ENCODE results near the gene ZNF407.

DNA sequence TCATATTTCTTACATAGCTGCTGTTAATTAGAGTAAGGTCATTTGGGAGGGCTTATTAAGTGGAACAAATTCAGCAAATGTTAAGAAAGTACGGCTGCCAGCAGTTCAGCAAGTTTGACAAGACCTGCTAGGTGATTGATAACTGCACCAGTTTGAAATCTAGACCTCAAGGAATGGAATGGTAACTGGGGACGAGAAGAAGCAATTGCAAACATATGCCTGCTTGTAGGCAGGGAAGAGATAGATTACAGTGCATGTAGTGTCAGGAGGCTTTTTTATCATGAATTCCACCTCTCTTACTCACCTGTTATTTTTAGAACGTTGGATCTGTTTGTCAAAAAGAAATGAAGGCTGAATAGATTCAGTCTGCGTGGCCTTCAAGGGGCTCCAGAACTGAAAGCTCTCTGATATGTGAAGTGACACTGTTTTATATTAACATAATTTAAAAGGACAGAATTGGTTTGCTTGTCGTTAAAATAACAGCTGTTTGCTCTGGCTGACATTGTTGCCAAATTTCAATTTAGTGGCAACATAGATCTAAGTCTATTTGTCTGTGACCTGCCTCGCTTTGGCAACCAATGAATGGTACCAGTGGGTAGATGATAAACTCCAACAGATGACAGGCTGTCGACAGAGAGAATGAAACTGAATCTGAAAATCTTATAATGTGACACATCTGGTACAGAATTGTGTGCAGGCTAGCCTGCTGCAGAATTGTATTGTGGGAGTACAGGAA is 199.3 kb downstream of the ZNF407 start:
- TF ChIP-seq NFRKB (IDR thresholded peaks at IDR 0.05), result no peak
- no peak for TF ChIP-seq ARNT (IDR thresholded peaks at IDR 0.05)
- no peak for TF ChIP-seq CTBP1 (IDR thresholded peaks at IDR 0.05; ENCODE audit: borderline replicate concordance)
- TF ChIP-seq BHLHE40 (IDR thresholded peaks at IDR 0.05; ENCODE audit: borderline replicate concordance), result no peak
- no peak for TF ChIP-seq TARDBP (IDR thresholded peaks at IDR 0.05)
- no peak for TF ChIP-seq FOXM1 (IDR thresholded peaks at IDR 0.05; ENCODE audit: borderline replicate concordance)
- TF ChIP-seq HDGF (IDR thresholded peaks at IDR 0.05; ENCODE audit: borderline replicate concordance), result no peak
- TF ChIP-seq FOXK2 (IDR thresholded peaks at IDR 0.05), result no peak
